ENCODE results near the gene GRIA1.

GRIA1 gene

GRCh38 chr5:153784277-153784676 lies 293.8 kb downstream of the GRIA1 start:
- no peak for TF ChIP-seq CTCF (IDR thresholded peaks at IDR 0.05; ENCODE audit: borderline replicate concordance, insufficient read depth, low read depth, low read length)
- no peak overlapping the region for H3K4me3 ChIP-seq (ENCODE audit: low read depth, low read length)

- H3K4me3 ChIP-seq (ENCODE audit: low read depth, low read length), result no peak overlapping the region
- no peak for TF ChIP-seq CTCF (IDR thresholded peaks at IDR 0.05; ENCODE audit: borderline replicate concordance, insufficient read depth, low read depth, low read length)
Observed at GRCh38 chr5:153791339-153791738, 300.9 kb downstream of the GRIA1 start.

- no peak for TF ChIP-seq CTCF (IDR thresholded peaks at IDR 0.05; ENCODE audit: borderline replicate concordance, insufficient read depth, low read depth, low read length)
- H3K4me3 ChIP-seq (ENCODE audit: low read depth, low read length), result no peak overlapping the region
Observed at GRCh38 chr5:153792305-153792704, 301.8 kb downstream of the GRIA1 start.

GRCh38 chr5:153793699-153794098 lies 303.2 kb downstream of the GRIA1 start:
- TF ChIP-seq CTCF (IDR thresholded peaks at IDR 0.05; ENCODE audit: borderline replicate concordance, insufficient read depth, low read depth, low read length), result no peak
- H3K4me3 ChIP-seq (ENCODE audit: low read depth, low read length), result no peak overlapping the region

GRCh38 chr5:153794327-153794726 lies 303.9 kb downstream of the GRIA1 start:
- no peak for TF ChIP-seq CTCF (IDR thresholded peaks at IDR 0.05; ENCODE audit: borderline replicate concordance, insufficient read depth, low read depth, low read length)
- H3K4me3 ChIP-seq (ENCODE audit: low read depth, low read length), result no peak overlapping the region

- H3K4me3 ChIP-seq (ENCODE audit: low read depth, low read length), result no peak overlapping the region
- no peak for TF ChIP-seq CTCF (IDR thresholded peaks at IDR 0.05; ENCODE audit: borderline replicate concordance, insufficient read depth, low read depth, low read length)
Observed at GRCh38 chr5:153796527-153796926, 306.1 kb downstream of the GRIA1 start.

- TF ChIP-seq CTCF (IDR thresholded peaks at IDR 0.05; ENCODE audit: borderline replicate concordance, insufficient read depth, low read depth, low read length), result no peak
- H3K4me3 ChIP-seq (ENCODE audit: low read depth, low read length), result no peak overlapping the region
Observed at GRCh38 chr5:153797484-153797883, 307.0 kb downstream of the GRIA1 start.
